H9 (cell line): Measurements from ENCODE around the gene SLC9A9. TPM values are rescaled to one million over a fixed set of nuclear protein-coding genes. Genes with fewer than 3 reads are reported as not detected.

Experiments used
- DNase-seq: peaks from one replicate; pipeline ENCODE4 v3.0.0-alpha.2; 2017
- H2AFZ ChIP-seq: one replicate; pipeline ENCODE4 v1.6.1; 2013; ENCODE audit warnings: mild to moderate bottlenecking, low read length, control low read depth, moderate library complexity
- H2AK5ac ChIP-seq: 2 replicates; pipeline ENCODE4 v1.6.1; 2013; ENCODE audit warnings: low read length, control low read depth, mixed read lengths; ENCODE audit not compliant: insufficient read length
- H2BK120ac ChIP-seq: one replicate; pipeline ENCODE4 v1.6.1; 2013; ENCODE audit warnings: low read depth, mild to moderate bottlenecking, low read length, control low read depth, inconsistent platforms; ENCODE audit not compliant: poor library complexity, severe bottlenecking
- H2BK12ac ChIP-seq: 2 replicates; pipeline ENCODE4 v1.6.1; 2013; ENCODE audit warnings: low read length, control low read depth, mixed read lengths, low read depth; ENCODE audit not compliant: insufficient read length
- H2BK15ac ChIP-seq: 2 replicates; pipeline ENCODE4 v1.6.1; 2013; ENCODE audit warnings: low read depth, low read length, control low read depth
- H2BK20ac ChIP-seq: one replicate; pipeline ENCODE4 v1.6.1; 2013; ENCODE audit warnings: low read depth, mild to moderate bottlenecking, low read length, control low read depth, inconsistent platforms; ENCODE audit not compliant: poor library complexity, severe bottlenecking
- H2BK5ac ChIP-seq: 2 replicates; pipeline ENCODE4 v1.6.1; 2013; ENCODE audit warnings: low read length, control low read depth, mixed read lengths; ENCODE audit not compliant: insufficient read length
- H3K14ac ChIP-seq: 2 replicates; pipeline ENCODE4 v1.6.1; 2013; ENCODE audit warnings: low read length, control low read depth; ENCODE audit not compliant: insufficient read depth
- H3K18ac ChIP-seq: 2 replicates; pipeline ENCODE4 v1.6.1; 2013; ENCODE audit warnings: low read depth, mild to moderate bottlenecking, mixed read lengths, low read length, control low read depth; ENCODE audit not compliant: insufficient read length
- H3K23ac ChIP-seq: 2 replicates; pipeline ENCODE4 v1.6.1; 2013; ENCODE audit warnings: low read length, control low read depth, mixed read lengths, low read depth; ENCODE audit not compliant: insufficient read length
- H3K23me2 ChIP-seq: 2 replicates; pipeline ENCODE4 v1.6.1; 2013; ENCODE audit warnings: low read depth, mild to moderate bottlenecking, mixed read lengths, low read length, control low read depth; ENCODE audit not compliant: insufficient read length, poor library complexity, severe bottlenecking
- H3K27ac ChIP-seq: 2 replicates; pipeline ENCODE4 v1.5.1; 2013; ENCODE audit warnings: low read length, control low read depth, mixed read lengths, low read depth; ENCODE audit not compliant: insufficient read length
- H3K27me3 ChIP-seq: 2 replicates; pipeline ENCODE4 v1.6.1; 2013; ENCODE audit warnings: low read length, control low read depth, inconsistent platforms; ENCODE audit not compliant: insufficient read depth
- H3K4ac ChIP-seq: 2 replicates; pipeline ENCODE4 v1.6.1; 2013; ENCODE audit warnings: low read depth, mild to moderate bottlenecking, control low read depth, inconsistent platforms, low read length, moderate library complexity
- H3K4me1 ChIP-seq: 2 replicates; pipeline ENCODE4 v1.6.1; 2013; ENCODE audit warnings: low read length, control low read depth, inconsistent platforms; ENCODE audit not compliant: insufficient read depth
- H3K4me2 ChIP-seq: 2 replicates; pipeline ENCODE4 v1.6.1; 2013; ENCODE audit warnings: low read length, control low read depth, mixed read lengths; ENCODE audit not compliant: insufficient read length, insufficient read depth
- H3K56ac ChIP-seq: 2 replicates; pipeline ENCODE4 v1.6.1; 2013; ENCODE audit warnings: low read depth, mild to moderate bottlenecking, mixed read lengths, low read length, control low read depth; ENCODE audit not compliant: insufficient read length
- H3K79me1 ChIP-seq: 2 replicates; pipeline ENCODE4 v1.6.1; 2013; ENCODE audit warnings: low read depth, mild to moderate bottlenecking, moderate library complexity, low read length, control low read depth, inconsistent platforms; ENCODE audit not compliant: insufficient read depth, poor library complexity, severe bottlenecking
- H3K79me2 ChIP-seq: 2 replicates; pipeline ENCODE4 v1.6.1; 2013; ENCODE audit warnings: low read length, control low read depth, inconsistent platforms; ENCODE audit not compliant: insufficient read depth
- H3K9ac ChIP-seq: 2 replicates; pipeline ENCODE4 v1.6.1; 2013; ENCODE audit warnings: low read length, control low read depth, mixed read lengths; ENCODE audit not compliant: insufficient read length; ENCODE audit errors: extremely low read depth
- H3K9me3 ChIP-seq: one replicate; pipeline ENCODE4 v1.6.1; 2013; ENCODE audit warnings: low read depth, low read length, inconsistent platforms; ENCODE audit not compliant: control insufficient read depth
- H3T11ph ChIP-seq: one replicate; pipeline ENCODE4 v1.6.1; 2013; ENCODE audit warnings: mild to moderate bottlenecking, low read length, control low read depth, inconsistent platforms
- H4K20me1 ChIP-seq: one replicate; pipeline ENCODE4 v1.6.1; 2013; ENCODE audit not compliant: control insufficient read depth, insufficient read length, insufficient read depth
- H4K5ac ChIP-seq: 2 replicates; pipeline ENCODE4 v1.6.1; 2013; ENCODE audit warnings: low read depth, mild to moderate bottlenecking, mixed read lengths, low read length, control low read depth; ENCODE audit not compliant: insufficient read length
- H4K8ac ChIP-seq: replicated peaks from 2 replicates; pipeline ENCODE4 v1.6.1; 2013; ENCODE audit warnings: low read length, control low read depth, mixed read lengths, low read depth; ENCODE audit not compliant: insufficient read length
- H4K91ac ChIP-seq: 2 replicates; pipeline ENCODE4 v1.6.1; 2013; ENCODE audit warnings: low read depth, mild to moderate bottlenecking, moderate library complexity, mixed read lengths, low read length, control low read depth; ENCODE audit not compliant: insufficient read length
- H3K27ac Mint-ChIP-seq, 3 experiments: 2 replicates in 2 of 3; 3 replicates in 1 of 3; pipeline ENCODE4 v1.8.0; 2020 to 2021; ENCODE audit warnings: mixed read lengths in 3 of 3, mild to moderate bottlenecking in 1 of 3, moderate library complexity in 1 of 3
- H3K27me3 Mint-ChIP-seq: 2 replicates; pipeline ENCODE4 v1.8.0; 2021; ENCODE audit warnings: low read depth, mild to moderate bottlenecking, moderate library complexity, mixed read lengths
- H3K36me3 Mint-ChIP-seq, 3 experiments: 2 replicates in 2 of 3; 3 replicates in 1 of 3; pipeline ENCODE4 v1.8.0; 2020 to 2021; ENCODE audit warnings: low read depth in 3 of 3, mixed read lengths in 3 of 3; ENCODE audit not compliant: insufficient read depth in 1 of 3
- H3K4me1 Mint-ChIP-seq, 2 experiments: 2 replicates each; pipeline ENCODE4 v1.8.0; 2020; ENCODE audit warnings: mixed read lengths in 2 of 2
- H3K4me3 Mint-ChIP-seq, 2 experiments: 2 replicates in 1 of 2; 3 replicates in 1 of 2; pipeline ENCODE4 v1.8.0; 2020 to 2021; ENCODE audit warnings: mild to moderate bottlenecking in 2 of 2, mixed read lengths in 2 of 2, moderate library complexity in 1 of 2
- H3K9me3 Mint-ChIP-seq, 2 experiments: 2 replicates in 1 of 2; 3 replicates in 1 of 2; pipeline ENCODE4 v1.8.0; 2020; ENCODE audit warnings: mild to moderate bottlenecking in 2 of 2, mixed read lengths in 2 of 2, moderate library complexity in 1 of 2
- WGBS: extraction: QIAGEN DNeasy Blood & Tissue Kit; methylation state at CpG from one replicate; pipeline ENCODE4 v1.1.7; 2013; ENCODE audit warnings: missing lambda C conversion rate, low lambda C conversion rate, mixed read lengths; ENCODE audit not compliant: insufficient read length; ENCODE audit errors: extremely low coverage; 5-methylcytosine and 5-hydroxymethylcytosine counted together
- total RNA-seq: library from RNA; stranded (reverse); gene quantifications from 2 replicates; pipeline ENCODE4 v1.2.1, GENCODE V29; 2021
- TF ChIP-seq, protein P1 (sequence below): fragments of 200-600 bp; sonication (generic); conservative IDR thresholded peaks from 3 replicates; pipeline ENCODE4 v1.8.0; 2021; ENCODE audit warnings: antibody characterized with exemption, mild to moderate bottlenecking

Gene SLC9A9
- total RNA-seq, 1 experiment from 2014 or later = 0.35 TPM

DNA sequence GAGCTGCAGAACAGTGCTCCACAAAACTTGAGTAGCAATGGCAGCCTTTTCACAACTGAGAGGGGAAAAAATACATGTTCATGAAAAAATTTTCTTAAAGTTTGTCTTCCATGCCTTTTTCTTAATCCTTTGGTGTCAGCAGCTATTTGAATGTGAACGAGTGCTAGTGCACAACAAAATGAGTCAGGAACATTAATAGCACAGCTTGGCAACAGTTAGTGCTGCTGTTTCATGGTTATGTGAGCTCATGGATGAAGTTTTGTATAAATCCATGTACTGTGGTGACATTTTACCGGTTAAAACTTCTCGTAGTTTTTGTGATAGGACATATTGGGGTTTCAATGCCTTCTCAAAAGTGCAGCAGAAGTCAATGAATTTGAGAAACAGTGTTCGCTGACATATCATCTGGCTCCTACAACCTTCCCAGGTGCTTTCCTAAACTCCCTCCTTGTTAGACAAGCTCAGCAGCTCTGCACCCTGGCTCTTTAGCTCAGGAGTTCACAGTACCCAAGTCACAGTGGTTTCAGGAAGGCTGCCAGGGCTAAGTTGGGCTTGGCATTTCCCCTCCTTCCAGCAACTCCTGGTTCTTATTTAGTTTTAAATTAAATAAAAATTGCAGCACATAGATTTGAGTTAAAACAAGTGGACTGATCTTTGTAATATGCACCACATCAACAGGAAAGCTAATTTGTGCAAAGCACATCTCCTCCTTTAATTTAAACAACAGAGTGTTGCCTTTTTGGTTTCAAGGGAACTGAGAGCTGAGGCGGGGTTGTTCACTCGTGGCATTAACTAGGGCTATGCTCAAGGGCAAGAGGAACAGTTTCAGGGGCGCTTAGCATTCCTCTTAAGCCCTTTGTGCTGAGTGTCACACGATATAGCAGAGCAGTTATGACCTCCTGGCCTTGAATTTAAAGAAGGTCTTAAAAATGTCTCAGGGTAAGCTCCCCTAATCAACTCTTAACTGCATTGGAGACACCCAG, 365.9 kb downstream of the SLC9A9 start:
- Histone ChIP-seq H2AK5ac (no peak overlapping the region), H3K79me1 (no peaks in the 10 kb centered on the region), H3K27me3 (no peaks in the 10 kb centered on the region), H3K23ac (no peak overlapping the region), H4K91ac (no peak overlapping the region), H4K5ac (no peak overlapping the region), H3K9ac (no peak overlapping the region), H2BK12ac (no peak overlapping the region), H2BK20ac (no peak overlapping the region), H3K56ac (no peak overlapping the region), H3K9me3 (no peaks in the 10 kb centered on the region), H2BK120ac (no peak overlapping the region), H3K4ac (no peak overlapping the region), H3T11ph (no peak overlapping the region), H2BK15ac (no peak overlapping the region), H4K20me1 (no peaks in the 10 kb centered on the region), H3K23me2 (no peaks in the 10 kb centered on the region), H3K27ac (no peak overlapping the region), H3K18ac (no peak overlapping the region), H4K8ac (no peak overlapping the region), H2BK5ac (no peak overlapping the region), H2AFZ (no peak overlapping the region), H3K14ac (no peak overlapping the region), H3K4me2 (no peak overlapping the region), H3K79me2 (no peaks in the 10 kb centered on the region), H3K4me1 (no peaks in the 10 kb centered on the region; the same call in 1 of the 2 replicates)
- Mint-ChIP-seq H3K27me3 (no peaks in the 10 kb centered on the region), H3K4me1 (peaks cover 12 to 27% of the 10 kb centered on the region in 2 experiments), H3K36me3 (no peaks in the 10 kb centered on the region), H3K4me3 (no peak overlapping the region), H3K9me3 (no peaks in the 10 kb centered on the region; a peak in 1 of 5 replicates), H3K27ac (no peak overlapping the region)
- WGBS = no CpG with 5 or more reads among the region's 8 CpGs
- TF ChIP-seq, protein P1, sequence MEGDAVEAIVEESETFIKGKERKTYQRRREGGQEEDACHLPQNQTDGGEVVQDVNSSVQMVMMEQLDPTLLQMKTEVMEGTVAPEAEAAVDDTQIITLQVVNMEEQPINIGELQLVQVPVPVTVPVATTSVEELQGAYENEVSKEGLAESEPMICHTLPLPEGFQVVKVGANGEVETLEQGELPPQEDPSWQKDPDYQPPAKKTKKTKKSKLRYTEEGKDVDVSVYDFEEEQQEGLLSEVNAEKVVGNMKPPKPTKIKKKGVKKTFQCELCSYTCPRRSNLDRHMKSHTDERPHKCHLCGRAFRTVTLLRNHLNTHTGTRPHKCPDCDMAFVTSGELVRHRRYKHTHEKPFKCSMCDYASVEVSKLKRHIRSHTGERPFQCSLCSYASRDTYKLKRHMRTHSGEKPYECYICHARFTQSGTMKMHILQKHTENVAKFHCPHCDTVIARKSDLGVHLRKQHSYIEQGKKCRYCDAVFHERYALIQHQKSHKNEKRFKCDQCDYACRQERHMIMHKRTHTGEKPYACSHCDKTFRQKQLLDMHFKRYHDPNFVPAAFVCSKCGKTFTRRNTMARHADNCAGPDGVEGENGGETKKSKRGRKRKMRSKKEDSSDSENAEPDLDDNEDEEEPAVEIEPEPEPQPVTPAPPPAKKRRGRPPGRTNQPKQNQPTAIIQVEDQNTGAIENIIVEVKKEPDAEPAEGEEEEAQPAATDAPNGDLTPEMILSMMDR = no peak
- DNase-seq = no peak
